Lower leg skin (tissue), 4 donors: Measurements from ENCODE around the gene GPSM1. TPM values are rescaled to one million over a fixed set of nuclear protein-coding genes. Genes with fewer than 3 reads are reported as not detected.

Source experiments
- DNase-seq, 2 donors: peaks; one replicate each; pipeline ENCODE4 v3.0.0-alpha.2; 2019; ENCODE audit warnings: low spot score in 2 of 2
- H3K4me3 ChIP-seq: fragments of 200-600 bp; sonication (generic); 2 replicates; pipeline ENCODE4 v1.5.1; 2017; ENCODE audit warnings: mild to moderate bottlenecking, low read depth; ENCODE audit not compliant: poor library complexity, severe bottlenecking
- CTCF ChIP-seq, 3 donors: fragments of 450-650 bp; IDR thresholded peaks; one replicate each; pipeline ENCODE4 v1.5.1; 2016; ENCODE audit warnings: antibody characterized with exemption in 3 of 3, mild to moderate bottlenecking in 3 of 3, moderate library complexity in 2 of 3
- POLR2A ChIP-seq, 2 donors: fragments of 450-650 bp; IDR thresholded peaks; one replicate each; pipeline ENCODE4 v1.6.1; 2016 to 2017; ENCODE audit warnings: antibody characterized with exemption in 2 of 2, mild to moderate bottlenecking in 1 of 2, moderate library complexity in 1 of 2
- WGBS, 2 donors: methylation state at CpG; one replicate each; pipeline ENCODE4 v1.1.5; 2018; 5-methylcytosine and 5-hydroxymethylcytosine counted together
- intact Hi-C: fragments of 100-400 bp; cut with DNase I; formaldehyde crosslinking; loops from one replicate; pipeline ENCODE4 v1.15.0; 2023; ENCODE audit warnings: low total_unique reads
- total RNA-seq, 4 donors: library from RNA; depleted of rRNA; stranded (reverse); fragments of >200 nt; gene quantifications; one replicate each; pipeline ENCODE4 v1.1.0, GENCODE V29; 2016

GPSM1 gene
- total RNA-seq = 10 to 100 TPM; 21.0 to 37.1 (median 28.1) TPM

GRCh38 chr9:136327304-136327974 lies at the start of gene GPSM1:
TSS of gene GPSM1 (plus strand) at chr9:136327539. CDS start at chr9:136327696, 157 bp downstream.
- no peak for TF ChIP-seq CTCF (IDR thresholded peaks at IDR 0.05)
- TF ChIP-seq POLR2A (IDR thresholded peaks at IDR 0.05) = no peak
- H3K4me3 ChIP-seq = peak within 1 kb of the TSS; percentile 19
- no peak for DNase-seq
- intact Hi-C loops = no loop called here
- 0 to 1% methylated on average over 7 to 14 of the region's 88 CpGs for WGBS, 2 donors

GRCh38 chr9:136277746-136278145 lies 49.6 kb upstream of the GPSM1 start:
- 90 to 94% methylated on average over 5 to 14 of the region's 14 CpGs for WGBS, 2 donors
- H3K4me3 ChIP-seq = no peak overlapping the region
- TF ChIP-seq CTCF (IDR thresholded peaks at IDR 0.05) = no peak
- TF ChIP-seq POLR2A (IDR thresholded peaks at IDR 0.05) = no peak
- DNase-seq = no peak
- intact Hi-C loops = no loop called here

GRCh38 chr9:136278221-136278620 lies 49.1 kb upstream of the GPSM1 start:
- intact Hi-C loops = no loop called here
- H3K4me3 ChIP-seq = no peak overlapping the region
- no peak for DNase-seq
- no peak for TF ChIP-seq CTCF (IDR thresholded peaks at IDR 0.05)
- TF ChIP-seq POLR2A (IDR thresholded peaks at IDR 0.05) = no peak
- 81 to 83% methylated on average over 5 to 9 of the region's 9 CpGs for WGBS, 2 donors

GRCh38 chr9:136278894-136279293 lies 48.4 kb upstream of the GPSM1 start:
- no peak for TF ChIP-seq CTCF (IDR thresholded peaks at IDR 0.05)
- no peak overlapping the region for H3K4me3 ChIP-seq
- intact Hi-C loops = no loop called here
- 82 to 100% methylated on average over 1 of the region's 1 CpG for WGBS, 2 donors
- no peak for DNase-seq

GRCh38 chr9:136279471-136279870 lies 47.9 kb upstream of the GPSM1 start:
- WGBS, 2 donors = 79 to 91% methylated on average over 6 of the region's 6 CpGs
- no peak for TF ChIP-seq POLR2A (IDR thresholded peaks at IDR 0.05)
- TF ChIP-seq CTCF (IDR thresholded peaks at IDR 0.05) = no peak
- H3K4me3 ChIP-seq = no peak overlapping the region
- intact Hi-C loops = no loop called here
- no peak for DNase-seq
